ENCODE results near the gene KIF21B.

The KIF21B gene

GRCh38 chr1:201042779-201043461, 19.4 kb upstream of the KIF21B start:
- peak; percentile 41 for DNase-seq (ENCODE audit: low read depth)

DNA sequence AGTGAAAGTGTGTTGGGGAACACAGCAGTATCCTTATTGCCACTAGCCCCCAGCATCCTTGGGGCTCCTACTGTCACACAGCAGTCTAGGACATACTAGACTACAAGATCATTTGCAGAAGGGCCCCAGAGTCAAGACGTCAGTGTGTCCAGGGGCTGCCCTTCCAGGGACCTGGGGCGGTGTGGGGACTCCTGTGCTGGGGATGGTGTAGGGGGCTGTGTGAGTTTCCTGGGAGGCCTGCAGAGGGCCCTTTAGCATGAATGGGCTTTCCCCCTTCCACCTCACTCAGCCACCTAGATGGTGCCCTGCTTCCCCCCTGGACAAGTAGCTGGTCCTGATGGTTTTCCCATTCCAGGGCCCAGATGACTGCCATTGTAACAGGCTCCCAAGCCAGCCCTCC, 17.5 kb upstream of the KIF21B start:
- no peak for DNase-seq (ENCODE audit: low read depth)

- DNase-seq (ENCODE audit: low read depth) = no peak
Observed at GRCh38 chr1:201039876-201040275, 16.4 kb upstream of the KIF21B start.

GRCh38 chr1:201039418-201039817, 15.9 kb upstream of the KIF21B start:
- DNase-seq (ENCODE audit: low read depth) = no peak

- no peak for DNase-seq (ENCODE audit: low read depth)
Observed at GRCh38 chr1:201038186-201038876, 14.8 kb upstream of the KIF21B start.

DNA sequence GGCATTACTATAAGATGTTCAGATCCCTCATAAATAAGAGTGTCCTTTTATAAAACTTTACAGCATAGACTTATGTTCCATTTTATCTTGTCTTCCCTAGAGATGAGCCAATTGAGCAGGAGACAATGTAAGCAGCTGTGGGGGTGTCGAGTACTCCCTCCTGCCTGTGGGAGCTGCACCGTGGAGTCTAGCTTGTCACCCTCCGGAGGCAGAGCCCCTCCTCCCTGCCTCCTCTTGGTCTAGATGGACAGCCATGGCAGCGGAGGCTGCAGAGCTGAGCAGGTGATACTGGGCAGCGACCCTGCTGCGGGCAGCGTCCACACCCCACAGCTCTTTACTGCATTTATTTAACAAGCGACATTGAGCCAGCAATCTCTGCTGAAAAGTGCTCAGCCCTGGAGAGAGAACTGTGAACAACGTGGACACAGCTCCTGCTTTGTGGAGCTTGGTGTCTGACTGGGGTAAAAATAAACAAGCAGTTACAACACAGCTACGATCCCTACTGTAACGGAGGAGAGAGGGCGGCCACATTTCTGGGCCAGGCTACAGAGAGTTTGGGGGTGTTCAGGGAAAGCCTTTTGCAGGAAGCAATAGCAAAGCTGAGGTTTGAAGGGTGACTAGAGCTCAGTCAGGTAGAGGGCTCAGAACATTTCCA, 12.8 kb upstream of the KIF21B start:
- DNase-seq (ENCODE audit: low read depth) = no peak

- DNase-seq (ENCODE audit: low read depth) = no peak
Observed at GRCh38 chr1:201034671-201035070, 11.2 kb upstream of the KIF21B start.

- DNase-seq (ENCODE audit: low read depth) = no peak
Observed at GRCh38 chr1:201032408-201032807, 8.9 kb upstream of the KIF21B start.

DNA sequence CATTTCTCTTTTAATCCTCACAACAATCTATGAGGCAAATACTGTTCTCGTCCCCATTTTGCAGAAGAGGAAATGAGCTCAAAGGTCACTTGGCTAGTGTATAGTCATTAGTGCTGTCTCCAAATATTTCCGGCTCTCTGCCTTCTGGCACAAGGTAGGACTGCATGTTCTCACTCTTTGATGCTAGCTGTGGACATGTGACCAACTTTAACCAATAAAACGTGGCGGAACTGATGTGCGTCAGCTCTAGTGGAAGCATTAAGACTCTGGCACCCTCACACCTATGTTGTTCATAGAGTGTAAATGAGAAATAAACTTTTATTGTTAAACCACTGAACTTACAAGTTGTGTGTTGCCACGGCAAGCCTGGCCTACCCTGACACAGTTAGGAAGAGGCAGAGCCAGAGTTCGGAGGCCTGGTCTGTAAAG, 5.0 kb upstream of the KIF21B start:
- no peak for DNase-seq (ENCODE audit: low read depth)

DNA sequence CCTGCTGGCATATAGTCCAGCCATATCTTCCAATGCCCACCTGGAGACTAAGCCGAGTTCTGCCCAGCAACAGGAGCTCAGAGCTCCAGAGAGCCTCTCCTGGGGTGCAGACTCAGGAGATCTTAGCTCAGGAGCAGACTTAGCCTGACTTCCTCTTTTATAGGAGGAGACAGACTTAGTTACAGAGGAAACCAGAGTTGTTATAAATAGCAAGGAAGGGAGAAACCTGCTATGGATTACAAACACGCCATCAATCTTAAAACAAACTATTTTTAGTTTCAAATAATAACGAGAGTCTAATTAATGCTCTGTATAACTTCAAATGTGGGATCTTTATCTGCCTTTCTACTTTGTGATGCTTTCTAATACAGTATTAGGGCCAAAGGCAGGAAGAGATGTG, 3.3 kb upstream of the KIF21B start:
- no peak for DNase-seq (ENCODE audit: low read depth)

- DNase-seq (ENCODE audit: low read depth) = no peak
Observed at GRCh38 chr1:201026234-201026633, 2.7 kb upstream of the KIF21B start.

GRCh38 chr1:201025571-201026002, 2.1 kb upstream of the KIF21B start:
- no peak for DNase-seq (ENCODE audit: low read depth)

- DNase-seq (ENCODE audit: low read depth) = no peak
Observed at GRCh38 chr1:201024625-201024998, 1.1 kb upstream of the KIF21B start.

- DNase-seq (ENCODE audit: low read depth) = no peak
Observed at GRCh38 chr1:201023920-201024624, 558 bp upstream of the KIF21B start.

DNA sequence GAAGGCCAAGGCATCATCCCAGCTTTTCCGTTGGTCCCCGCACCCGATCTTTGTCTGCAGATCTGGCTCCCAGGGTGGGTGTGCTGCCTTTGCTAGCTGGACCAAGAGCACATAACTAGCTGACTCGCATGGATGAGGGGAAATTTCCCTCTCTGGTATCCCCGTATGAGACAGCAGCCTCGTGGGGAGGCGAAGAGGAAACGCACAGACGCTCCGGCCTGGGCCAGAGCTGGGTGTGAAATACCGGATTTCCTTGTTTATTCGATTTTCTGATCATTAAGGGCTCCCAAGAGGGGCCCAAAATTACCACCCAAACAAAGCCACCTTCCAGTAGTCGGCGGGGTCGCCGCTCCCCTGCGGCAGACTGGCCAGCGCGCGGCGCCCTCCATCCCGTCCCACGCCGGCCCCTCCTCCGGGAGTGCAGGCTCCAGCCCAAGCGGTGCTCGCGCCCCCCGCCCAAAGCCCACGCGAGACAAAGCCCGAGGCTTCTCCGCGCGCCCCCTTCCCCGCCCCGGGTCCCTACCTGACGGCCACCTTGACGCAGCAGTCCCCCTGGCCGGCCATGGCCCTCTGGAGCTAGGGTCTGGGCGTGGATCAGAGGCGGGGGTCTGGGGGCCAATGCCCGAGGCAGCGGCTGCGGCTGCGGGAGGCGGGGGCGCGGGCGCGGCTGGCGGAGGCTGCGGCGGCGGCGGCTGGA, 546 bp downstream of the KIF21B start:
- no peak for DNase-seq (ENCODE audit: low read depth)

DNA sequence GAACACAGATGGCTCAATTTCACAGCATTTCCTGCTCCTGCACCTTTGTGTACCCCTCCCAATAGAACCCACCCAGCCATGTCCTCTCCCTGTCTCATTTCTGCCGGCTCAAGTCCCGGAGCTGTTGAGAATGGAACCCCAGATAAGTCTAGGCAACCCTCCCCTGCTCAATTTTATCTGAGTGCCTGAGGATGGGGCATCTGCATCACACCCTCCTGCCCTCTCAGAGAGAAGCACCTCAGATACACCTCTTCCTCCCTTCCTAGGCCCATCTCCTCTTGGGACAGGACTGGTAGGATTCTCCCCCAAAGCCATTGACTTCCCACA, 1.1 kb downstream of the KIF21B start:
- no peak for DNase-seq (ENCODE audit: low read depth)

GRCh38 chr1:201021630-201022492, 1.7 kb downstream of the KIF21B start:
- no peak for DNase-seq (ENCODE audit: low read depth)

DNA sequence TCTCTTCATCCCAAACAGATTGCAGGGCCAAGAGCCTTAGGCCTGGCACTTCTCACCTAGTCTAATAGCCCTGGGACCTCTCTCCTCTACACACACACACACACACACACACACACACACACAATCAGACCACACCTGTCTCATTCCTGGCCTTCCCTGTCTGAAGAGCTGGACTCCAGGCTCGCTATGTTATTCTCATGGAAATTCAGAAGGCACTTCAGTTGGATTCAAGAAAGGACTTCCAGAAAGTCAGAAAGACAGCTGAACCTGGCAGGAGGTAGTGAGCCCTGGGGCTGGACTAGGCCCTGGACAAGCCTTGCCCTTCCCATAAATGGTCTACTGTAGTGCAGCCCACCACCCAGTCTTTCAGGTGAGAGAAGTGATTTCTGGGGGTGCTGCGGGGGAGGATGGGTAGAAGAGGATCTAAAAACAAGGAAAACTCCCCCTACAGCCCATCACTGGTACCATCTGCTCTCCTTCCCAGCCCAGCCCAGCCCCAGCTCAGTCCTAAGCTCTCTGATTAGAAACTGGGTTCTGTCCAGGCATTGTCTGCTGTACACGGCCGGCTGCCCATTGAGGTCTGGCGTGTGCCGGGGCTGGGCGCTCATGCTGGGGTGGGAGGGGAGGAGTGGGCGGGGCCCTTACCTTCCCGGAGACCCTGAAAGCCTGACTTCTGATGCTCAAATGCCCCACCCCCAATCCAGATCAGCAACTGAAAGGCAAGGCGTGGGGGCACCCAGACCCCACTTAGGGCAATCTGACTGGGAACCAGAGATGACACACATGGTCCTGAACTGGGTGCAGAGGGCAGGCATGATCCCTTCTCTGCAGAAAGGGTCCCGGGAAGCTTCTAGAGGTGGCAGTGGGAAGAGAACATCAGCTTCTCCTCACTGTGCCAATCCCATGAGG, 2.5 kb downstream of the KIF21B start:
- no peak for DNase-seq (ENCODE audit: low read depth)

DNA sequence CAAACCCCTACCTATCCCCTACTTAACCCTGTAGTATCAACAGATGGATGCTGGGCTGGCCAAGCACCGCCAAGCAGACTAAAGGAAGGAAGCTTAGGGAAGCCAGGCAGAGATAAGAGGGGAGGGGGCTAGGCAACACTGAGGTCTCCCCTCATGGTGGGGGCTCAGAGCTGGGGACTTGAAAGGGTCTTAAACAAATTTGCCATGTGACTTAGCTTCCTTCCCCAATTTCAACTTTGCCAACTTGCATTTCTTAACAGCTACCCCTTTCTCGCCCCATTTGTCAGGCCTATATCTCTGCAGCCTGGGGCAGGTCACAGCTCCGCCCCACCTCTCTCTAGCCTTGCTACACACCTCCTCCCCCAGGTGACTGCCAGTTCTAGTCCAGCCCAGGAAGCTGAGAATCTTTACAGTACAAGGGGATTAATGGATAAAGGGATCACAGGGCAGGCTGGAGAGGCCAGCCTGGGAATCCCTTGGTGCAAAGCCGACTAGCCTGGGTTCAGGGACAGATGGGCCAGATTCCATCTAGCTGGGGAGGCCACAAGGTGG, 3.4 kb downstream of the KIF21B start:
- no peak for DNase-seq (ENCODE audit: low read depth)
